NCI-H1092 treated with DMSO at 0.1 percent for 48 hours (cell line): Measurements from ENCODE around the gene LRP1B.

Experiments used
- DNase-seq: peaks from one replicate; lab custom pipeline; 2025; lab: John Stamatoyannopoulos, UW

LRP1B gene

GRCh38 chr2:140814141-140814540 lies 1316.7 kb downstream of the LRP1B start:
- DNase-seq = no peak

- DNase-seq = no peak
Measured at GRCh38 chr2:140808820-140809219, 1322.0 kb downstream of the LRP1B start.

DNA sequence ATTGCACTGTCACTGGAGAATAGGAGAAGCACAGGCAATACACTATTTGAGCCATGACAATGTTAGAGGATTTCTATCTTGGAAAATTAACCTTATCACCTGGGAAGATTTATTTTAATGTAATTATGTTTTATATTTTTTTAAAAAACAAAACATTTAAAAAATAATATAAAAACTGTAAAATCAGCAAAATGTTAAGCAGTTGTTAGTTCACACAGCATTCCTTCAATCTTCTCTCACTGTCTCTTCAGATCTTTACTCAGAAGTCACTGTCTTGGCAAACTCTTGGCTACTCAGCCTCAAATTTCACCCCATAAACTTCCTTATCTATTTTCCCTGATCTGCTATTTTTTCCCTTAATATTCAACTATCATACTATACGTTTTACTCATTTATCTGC lies 1322.6 kb downstream of the LRP1B start:
- no peak for DNase-seq

DNA sequence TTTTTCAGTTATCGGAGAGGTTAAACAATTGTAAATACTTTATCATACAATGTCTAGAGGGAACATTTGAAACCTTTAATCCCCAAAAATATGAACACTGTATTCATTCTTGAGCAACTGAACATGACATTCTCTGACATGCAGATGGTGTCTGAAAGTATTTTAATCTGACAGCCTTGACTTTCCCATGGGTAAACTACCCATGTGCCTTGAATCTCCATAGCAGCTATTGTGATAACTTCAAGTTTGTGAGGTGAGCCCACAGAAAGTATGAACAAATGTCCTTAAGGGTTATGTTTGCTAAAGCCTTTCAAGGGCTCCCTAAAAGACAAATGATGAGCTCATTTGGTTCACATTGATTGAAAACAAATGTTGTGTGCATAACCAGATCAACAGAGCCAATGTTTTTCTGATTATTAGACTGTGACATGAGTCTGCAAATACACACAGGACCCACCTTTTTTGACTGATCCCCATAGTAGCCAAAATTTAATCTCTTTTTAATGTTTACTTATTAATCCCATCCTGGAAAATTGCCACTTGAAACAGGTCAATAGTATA lies 1326.0 kb downstream of the LRP1B start:
- DNase-seq = no peak

DNA sequence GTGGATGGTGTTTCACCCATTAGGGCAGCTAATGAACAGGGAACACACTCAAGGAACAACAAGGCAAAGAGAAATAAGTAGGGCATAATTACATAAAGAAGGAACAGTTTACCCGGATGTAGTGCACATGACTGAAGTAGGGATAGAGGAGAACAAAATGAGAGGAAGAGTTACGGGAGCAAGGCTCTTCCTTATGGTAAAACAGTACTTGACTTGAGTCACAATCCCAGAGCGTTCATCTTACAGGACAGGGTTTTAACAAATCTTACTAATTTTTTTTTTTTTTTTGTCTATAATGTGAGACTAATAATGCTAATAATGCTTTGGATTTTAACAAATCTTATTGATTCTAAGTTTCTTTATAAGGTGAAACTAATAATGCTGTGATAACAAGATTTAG lies 1329.5 kb downstream of the LRP1B start:
- no peak for DNase-seq

- no peak for DNase-seq
Measured at GRCh38 chr2:140797718-140798117, 1333.1 kb downstream of the LRP1B start.

DNA sequence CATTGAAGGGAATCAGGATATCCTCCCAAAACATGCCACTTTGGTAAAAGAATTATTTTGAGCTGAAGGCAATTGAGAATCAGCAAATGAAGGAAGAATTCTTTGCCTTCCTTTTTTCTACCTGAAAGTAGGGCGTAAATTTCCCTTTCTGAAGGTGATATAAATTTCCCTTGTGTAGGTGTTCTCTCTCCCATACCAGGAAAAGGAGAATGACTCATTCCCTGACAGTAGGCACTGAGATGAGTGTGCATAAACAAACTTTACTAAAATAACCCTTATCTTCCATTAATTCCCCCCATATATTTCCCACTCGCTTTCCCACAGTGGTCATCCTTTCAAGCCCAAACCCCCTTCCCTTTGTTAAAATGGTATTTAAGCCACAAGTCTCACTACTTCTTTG lies 1339.0 kb downstream of the LRP1B start:
- no peak for DNase-seq

- peak; percentile 70 for DNase-seq
Measured at GRCh38 chr2:140786585-140786984, 1344.2 kb downstream of the LRP1B start.

DNA sequence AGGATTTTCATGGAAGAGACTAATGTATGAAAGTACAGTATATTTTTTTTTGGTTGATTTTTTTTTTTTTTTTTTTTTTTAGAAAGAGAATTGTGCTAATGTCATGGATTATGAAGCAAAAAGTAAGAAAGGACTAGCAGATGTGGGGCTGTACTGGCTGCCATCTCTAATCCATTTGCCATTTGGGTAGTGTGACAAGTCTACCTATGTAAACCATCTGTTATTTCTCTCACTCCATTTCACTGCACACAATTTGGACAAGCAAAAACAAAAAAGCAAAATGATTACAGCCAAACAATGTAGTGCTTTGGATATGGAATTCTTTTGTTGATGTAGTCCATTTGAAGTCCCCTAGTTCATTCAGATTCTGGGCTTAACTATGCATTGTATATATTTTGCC lies 1355.4 kb downstream of the LRP1B start:
- DNase-seq = no peak

- DNase-seq = no peak
Measured at GRCh38 chr2:140770645-140771044, 1360.2 kb downstream of the LRP1B start.

DNA sequence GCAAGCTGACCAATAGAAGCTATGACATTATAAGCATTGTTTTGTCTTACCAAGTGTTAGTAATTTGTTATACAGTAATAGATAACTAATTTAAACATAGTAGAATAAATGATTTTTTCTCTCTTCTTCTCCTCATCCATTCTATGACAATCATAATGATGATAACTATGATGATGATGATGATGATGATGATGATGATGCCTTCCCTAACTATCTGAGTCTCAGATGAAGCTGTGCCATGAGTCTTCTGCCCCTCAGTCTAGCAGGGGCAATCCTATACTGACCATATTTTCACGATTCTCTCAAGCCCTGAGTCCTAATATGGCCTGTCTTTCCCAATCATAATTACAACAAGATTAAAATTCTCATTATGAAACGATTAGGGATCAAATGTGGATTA lies 1369.0 kb downstream of the LRP1B start:
- DNase-seq = no peak

DNA sequence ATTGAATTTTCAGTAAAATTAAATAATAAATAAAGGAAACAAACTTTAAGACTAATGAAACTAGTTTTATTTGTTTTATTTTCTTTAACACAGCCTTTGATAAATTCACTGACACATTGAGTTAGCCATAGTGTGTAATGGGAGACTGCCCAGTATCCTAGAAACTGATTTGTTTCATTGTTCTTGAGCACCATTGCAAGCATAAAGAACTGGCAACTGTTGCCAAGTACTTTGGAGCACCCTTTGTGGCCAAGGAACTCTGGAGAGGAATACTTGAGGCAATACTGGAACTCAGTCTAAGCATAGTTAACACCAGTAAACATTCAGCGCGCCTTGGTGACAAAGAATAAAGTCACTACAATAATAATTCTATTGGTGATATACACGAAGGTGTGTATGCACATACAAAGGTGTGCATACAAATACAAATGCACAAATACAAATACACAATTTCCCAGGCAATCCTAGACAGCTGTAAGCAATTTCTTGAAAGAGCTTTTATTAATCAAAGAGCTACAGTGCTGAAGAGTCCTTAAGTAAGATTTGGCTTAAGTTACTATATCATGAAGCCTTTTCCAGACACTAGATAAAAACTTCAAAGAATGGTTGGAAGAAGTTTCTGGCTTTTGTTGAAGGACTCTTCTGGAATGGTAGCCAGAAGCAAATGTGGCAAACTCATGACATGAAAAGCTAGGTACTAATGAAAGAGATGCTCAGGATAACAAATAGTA lies 1371.2 kb downstream of the LRP1B start:
- DNase-seq = no peak

GRCh38 chr2:140747665-140748064 lies 1383.2 kb downstream of the LRP1B start:
- no peak for DNase-seq

DNA sequence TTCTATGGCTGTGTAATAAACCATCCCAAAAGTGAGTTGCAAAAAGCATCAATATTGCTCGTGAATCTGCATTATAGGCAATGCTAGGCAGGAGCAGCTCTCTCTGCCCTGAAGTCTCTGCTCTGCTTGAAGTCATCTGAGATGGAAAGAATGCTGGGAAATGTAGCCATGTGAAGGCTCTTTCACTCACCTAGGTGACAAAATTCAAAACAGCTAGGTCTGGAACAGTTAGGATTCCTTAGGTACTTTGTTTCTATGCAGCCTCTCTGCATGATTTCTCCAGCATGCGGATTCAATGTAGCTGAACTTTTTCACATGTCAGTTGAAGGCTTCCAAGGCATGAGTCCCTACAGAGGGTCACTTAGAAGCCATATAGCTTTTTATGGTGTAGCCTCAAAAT lies 1383.7 kb downstream of the LRP1B start:
- DNase-seq = no peak

GRCh38 chr2:140744379-140744778 lies 1386.4 kb downstream of the LRP1B start:
- no peak for DNase-seq

- no peak for DNase-seq
Measured at GRCh38 chr2:140737006-140737405, 1393.8 kb downstream of the LRP1B start.

- DNase-seq = no peak
Measured at GRCh38 chr2:140734992-140735391, 1395.8 kb downstream of the LRP1B start.

DNA sequence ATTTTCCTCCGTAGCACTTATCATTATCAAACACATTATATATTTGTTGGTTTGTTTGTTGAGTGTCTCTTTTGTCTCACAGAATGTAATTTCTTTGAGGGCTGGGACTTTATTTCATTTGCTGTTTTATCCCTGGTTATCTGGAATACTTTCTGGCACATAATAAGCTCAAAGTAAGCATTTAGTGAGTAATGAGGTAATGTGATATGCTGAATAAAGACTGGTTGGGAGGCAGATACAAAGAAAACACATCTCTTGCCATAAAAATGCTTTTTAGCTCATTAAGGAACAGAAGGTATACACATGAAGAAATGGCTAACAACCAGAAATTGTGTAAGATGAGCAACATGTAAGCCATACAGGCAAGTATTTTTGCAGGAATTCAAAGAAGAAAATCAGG lies 1411.8 kb downstream of the LRP1B start:
- DNase-seq = peak; percentile 52

- DNase-seq = no peak
Measured at GRCh38 chr2:140717481-140717880, 1413.3 kb downstream of the LRP1B start.

DNA sequence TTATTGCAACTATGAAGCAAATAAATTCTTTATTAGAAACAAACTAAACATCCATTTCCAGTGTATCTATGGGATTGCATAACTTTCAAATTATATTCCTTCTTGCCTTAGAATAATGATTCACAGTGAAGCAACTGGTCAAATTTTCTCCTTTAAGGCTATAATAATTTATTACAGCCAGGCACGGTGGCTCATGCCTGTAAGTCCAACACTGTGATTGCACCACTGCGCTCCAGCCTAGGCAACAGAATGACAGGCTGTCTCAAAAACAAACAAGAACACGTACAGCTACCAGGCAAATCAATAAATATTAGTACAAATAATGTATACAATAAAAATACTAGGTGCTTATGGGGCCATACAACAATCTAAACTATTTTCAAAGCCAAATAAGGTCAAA lies 1416.2 kb downstream of the LRP1B start:
- DNase-seq = no peak

- no peak for DNase-seq
Measured at GRCh38 chr2:140711867-140712266, 1418.9 kb downstream of the LRP1B start.

DNA sequence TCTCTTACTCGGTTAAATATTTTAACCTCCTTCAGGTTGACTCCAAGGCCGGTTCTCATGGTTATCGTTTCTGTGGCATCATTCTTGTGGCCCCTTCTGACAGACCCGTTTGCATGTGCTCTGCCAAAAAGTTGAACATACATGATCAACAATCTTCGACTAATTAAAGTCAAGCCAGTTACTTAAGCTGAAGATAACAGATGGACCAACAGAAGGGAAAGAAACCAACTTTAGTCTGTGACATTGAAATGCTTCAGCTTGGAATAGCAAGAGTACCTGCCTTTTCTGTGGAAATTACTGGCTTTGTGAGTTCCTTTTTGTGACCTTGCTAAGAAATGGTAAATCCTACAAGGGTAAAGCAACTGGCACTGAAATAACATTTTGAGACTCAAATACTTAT lies 1429.1 kb downstream of the LRP1B start:
- no peak for DNase-seq

- DNase-seq = no peak
Measured at GRCh38 chr2:140698636-140699035, 1432.2 kb downstream of the LRP1B start.

- peak; percentile 19 for DNase-seq
Measured at GRCh38 chr2:140696449-140696848, 1434.4 kb downstream of the LRP1B start.
